Neural progenitor cell (in vitro differentiated cells): ENCODE results near the gene ACY1. TPM values are rescaled to one million over a fixed set of nuclear protein-coding genes. Genes with fewer than 3 reads are reported as not detected.

Experiments
- DNase-seq: peaks from one replicate; pipeline ENCODE4 v3.0.0-alpha.2; 2016; ENCODE audit warnings: low spot score
- H2AFZ ChIP-seq: fragments of 200-600 bp; sonication (generic); replicated peaks from 2 replicates; pipeline ENCODE4 v1.6.1; 2016; ENCODE audit warnings: antibody characterized with exemption
- H3F3A ChIP-seq: fragments of 200-600 bp; sonication (generic); 2 replicates; pipeline ENCODE4 v1.6.1; 2016; ENCODE audit warnings: antibody characterized with exemption, low read depth
- H3K27ac ChIP-seq: fragments of 200-600 bp; sonication (generic); 2 replicates; pipeline ENCODE4 v1.5.1; 2016; ENCODE audit warnings: mild to moderate bottlenecking
- H3K27me3 ChIP-seq: fragments of 200-600 bp; sonication (generic); 2 replicates; pipeline ENCODE4 v1.6.1; 2016; ENCODE audit warnings: mild to moderate bottlenecking, moderate library complexity
- H3K36me3 ChIP-seq: fragments of 200-600 bp; sonication (generic); 2 replicates; pipeline ENCODE4 v1.5.1; 2016
- H3K4me1 ChIP-seq: fragments of 200-600 bp; sonication (generic); 2 replicates; pipeline ENCODE4 v1.6.1; 2016; ENCODE audit warnings: mixed run types
- H3K4me2 ChIP-seq: fragments of 200-600 bp; sonication (generic); 2 replicates; pipeline ENCODE4 v1.6.1; 2016
- H3K4me3 ChIP-seq: fragments of 200-600 bp; sonication (generic); 2 replicates; pipeline ENCODE4 v1.5.1; 2016
- H3K79me2 ChIP-seq: fragments of 200-600 bp; sonication (generic); 2 replicates; pipeline ENCODE4 v1.6.1; 2016; ENCODE audit warnings: low read depth
- H3K9ac ChIP-seq: fragments of 200-600 bp; sonication (generic); 2 replicates; pipeline ENCODE4 v1.6.1; 2016
- H3K9me3 ChIP-seq: fragments of 200-600 bp; sonication (generic); 2 replicates; pipeline ENCODE4 v1.5.1; 2016; ENCODE audit warnings: low read depth
- H4K20me1 ChIP-seq: fragments of 200-600 bp; sonication (generic); 2 replicates; pipeline ENCODE4 v1.6.1; 2016; ENCODE audit warnings: low read depth
- H3K27ac Mint-ChIP-seq: 3 replicates; pipeline ENCODE4 v1.8.0; 2021; ENCODE audit warnings: mixed read lengths
- H3K27me3 Mint-ChIP-seq: 2 replicates; pipeline ENCODE4 v1.8.0; 2022; ENCODE audit warnings: low read depth, mild to moderate bottlenecking, inconsistent platforms, moderate library complexity, mixed read lengths; ENCODE audit not compliant: insufficient read depth
- H3K36me3 Mint-ChIP-seq: 3 replicates; pipeline ENCODE4 v1.8.0; 2021; ENCODE audit warnings: mixed read lengths
- H3K4me1 Mint-ChIP-seq: 3 replicates; pipeline ENCODE4 v1.8.0; 2021; ENCODE audit warnings: mixed read lengths
- H3K4me3 Mint-ChIP-seq: 3 replicates; pipeline ENCODE4 v1.8.0; 2021; ENCODE audit warnings: mild to moderate bottlenecking, moderate library complexity, mixed read lengths
- H3K9me3 Mint-ChIP-seq: 3 replicates; pipeline ENCODE4 v1.8.0; 2020; ENCODE audit warnings: mixed read lengths
- CTCF ChIP-seq: fragments of 200-600 bp; sonication (generic); IDR thresholded peaks from 2 replicates; pipeline ENCODE4 v1.5.1; 2017; ENCODE audit warnings: antibody characterized with exemption, mild to moderate bottlenecking
- EZH2 ChIP-seq: fragments of 200-600 bp; sonication (generic); IDR thresholded peaks from 2 replicates; pipeline ENCODE4 v1.6.1; 2017; ENCODE audit warnings: antibody characterized with exemption, mild to moderate bottlenecking, moderate library complexity
- EZH2phosphoT487 ChIP-seq: fragments of 200-600 bp; sonication (generic); IDR thresholded peaks from 2 replicates; pipeline ENCODE4 v1.6.1; 2017; ENCODE audit warnings: antibody characterized with exemption
- total RNA-seq: library from RNA; depleted of rRNA; stranded (reverse); fragments of >200 nt; gene quantifications from 2 replicates; pipeline ENCODE4 v1.2.3, GENCODE V29; 2015; ENCODE audit warnings: low replicate concordance

The ACY1 gene
- total RNA-seq, 1 donor from 2014 or later: 17.3 TPM

- peaks cover 29% of the 10 kb centered on the region for H3K4me1 Mint-ChIP-seq
- Histone ChIP-seq H3K27me3 (peaks cover 56% of the 10 kb centered on the region), H3K9ac (no peak overlapping the region), H3K79me2 (no peaks in the 10 kb centered on the region), H3K4me2 (no peak overlapping the region), H3K9me3 (no peaks in the 10 kb centered on the region), H3F3A (peaks cover 37% of the 10 kb centered on the region), H2AFZ (no peak overlapping the region), H4K20me1 (peaks cover 62% of the 10 kb centered on the region), H3K27ac (no peak overlapping the region), H3K4me3 (no peak overlapping the region), H3K36me3 (no peaks in the 10 kb centered on the region), H3K4me1 (peaks cover 34% of the 10 kb centered on the region)
- H3K27me3 Mint-ChIP-seq: peaks cover 14% of the 10 kb centered on the region
- no peak overlapping the region for H3K27ac Mint-ChIP-seq
- no peak for DNase-seq
- H3K9me3 Mint-ChIP-seq: no peaks in the 10 kb centered on the region
- H3K4me3 Mint-ChIP-seq: no peak overlapping the region
- H3K36me3 Mint-ChIP-seq: peaks cover 3% of the 10 kb centered on the region
- no peak for TF ChIP-seq EZH2
- no peak for TF ChIP-seq EZH2phosphoT487
- no peak for TF ChIP-seq CTCF
Observed at GRCh38 chr3:51959651-51960050, 23.7 kb upstream of the ACY1 start.

DNA sequence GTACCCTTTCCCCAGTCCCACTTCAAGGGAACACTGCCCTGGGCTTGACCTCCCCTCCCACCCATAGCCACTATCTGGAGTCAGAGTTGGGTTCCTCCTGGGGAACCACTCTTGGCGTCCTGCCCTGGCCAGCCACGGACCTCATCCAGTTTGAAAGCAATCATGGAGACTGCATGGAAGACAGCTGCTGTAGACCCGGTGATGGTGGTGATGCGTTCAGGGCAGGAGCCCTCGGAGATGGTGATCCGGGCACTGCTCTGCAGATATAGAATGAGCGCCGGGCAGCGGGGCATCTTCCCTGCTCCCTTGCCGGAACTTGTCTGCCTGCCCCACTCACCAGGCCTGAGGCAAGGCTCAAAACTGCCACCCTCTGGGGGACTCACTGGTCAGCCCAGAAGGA is 22.9 kb upstream of the ACY1 start:
- Mint-ChIP-seq H3K4me3 (no peak overlapping the region), H3K9me3 (no peaks in the 10 kb centered on the region), H3K27ac (no peak overlapping the region), H3K4me1 (peaks cover 36% of the 10 kb centered on the region), H3K36me3 (peaks cover 7% of the 10 kb centered on the region), H3K27me3 (peaks cover 16% of the 10 kb centered on the region)
- Histone ChIP-seq H3K4me1 (peaks cover 41% of the 10 kb centered on the region), H3F3A (peaks cover 36% of the 10 kb centered on the region), H3K4me2 (no peak overlapping the region), H2AFZ (no peak overlapping the region), H3K79me2 (no peaks in the 10 kb centered on the region), H3K4me3 (no peak overlapping the region), H3K27ac (no peak overlapping the region), H3K27me3 (peaks cover 49% of the 10 kb centered on the region), H3K9me3 (no peaks in the 10 kb centered on the region), H3K9ac (no peak overlapping the region), H4K20me1 (peaks cover 63% of the 10 kb centered on the region), H3K36me3 (no peaks in the 10 kb centered on the region)
- no peak for DNase-seq
- TF ChIP-seq CTCF (no peak), EZH2phosphoT487 (no peak), EZH2 (no peak)

DNA sequence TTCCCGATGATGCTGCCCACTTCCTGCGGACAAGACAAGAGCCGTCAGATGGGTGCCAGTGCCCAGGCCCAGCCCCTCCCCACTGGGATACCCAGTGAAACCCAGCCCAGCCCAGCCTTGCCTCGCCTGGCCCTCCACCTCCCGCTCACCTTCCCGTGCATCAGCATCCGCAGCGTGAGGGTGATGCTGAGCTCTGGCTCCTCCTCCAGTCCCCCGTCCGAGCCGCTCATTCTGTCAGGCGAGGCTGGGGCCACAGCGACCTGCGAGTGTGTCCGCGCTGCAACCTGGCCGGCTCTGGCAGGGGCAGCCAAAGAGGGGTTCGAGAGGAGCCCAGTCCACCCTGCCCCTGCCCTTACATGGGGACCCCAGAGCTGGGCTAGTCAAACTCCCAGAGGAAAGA is 22.3 kb upstream of the ACY1 start:
- Histone ChIP-seq H3F3A (peaks cover 35% of the 10 kb centered on the region), H3K36me3 (no peaks in the 10 kb centered on the region), H3K9ac (no peak overlapping the region), H3K27ac (no peak overlapping the region), H2AFZ (no peak overlapping the region), H3K79me2 (no peaks in the 10 kb centered on the region), H3K4me3 (no peak overlapping the region), H3K27me3 (peaks cover 43% of the 10 kb centered on the region), H3K4me2 (no peak overlapping the region), H4K20me1 (peaks cover 68% of the 10 kb centered on the region), H3K4me1 (peaks cover 47% of the 10 kb centered on the region), H3K9me3 (no peaks in the 10 kb centered on the region)
- H3K4me1 Mint-ChIP-seq: peaks cover 42% of the 10 kb centered on the region
- no peak overlapping the region for H3K4me3 Mint-ChIP-seq
- H3K27ac Mint-ChIP-seq: no peak overlapping the region
- no peak for DNase-seq
- peaks cover 8% of the 10 kb centered on the region for H3K36me3 Mint-ChIP-seq
- TF ChIP-seq EZH2phosphoT487 (no peak), EZH2 (no peak), CTCF (no peak)
- peaks cover 16% of the 10 kb centered on the region for H3K27me3 Mint-ChIP-seq
- no peaks in the 10 kb centered on the region for H3K9me3 Mint-ChIP-seq
